Glomerular endothelial cell (primary cell): ENCODE measurements around the gene MSMO1. TPM values are rescaled to one million over a fixed set of nuclear protein-coding genes. Genes with fewer than 3 reads are reported as not detected.
"Not testable (repeated sequence)": the region's sequence is repeated elsewhere in the genome, so short reads cannot be mapped to it uniquely, and the experiment has no call there.

ENCODE experiments used
- DNase-seq: peaks from one replicate; pipeline ENCODE4 v3.0.0-alpha.2; 2011; ENCODE audit warnings: low read depth, low spot score; ENCODE audit errors: extremely low read depth
- total RNA-seq: library from RNA; depleted of rRNA; stranded (reverse); fragments of >200 nt; gene quantifications from 2 replicates; pipeline ENCODE4 v1.2.3, GENCODE V29; 2015

MSMO1 gene
- total RNA-seq, result 75.5 and 77.6 TPM in 2 replicates

DNA sequence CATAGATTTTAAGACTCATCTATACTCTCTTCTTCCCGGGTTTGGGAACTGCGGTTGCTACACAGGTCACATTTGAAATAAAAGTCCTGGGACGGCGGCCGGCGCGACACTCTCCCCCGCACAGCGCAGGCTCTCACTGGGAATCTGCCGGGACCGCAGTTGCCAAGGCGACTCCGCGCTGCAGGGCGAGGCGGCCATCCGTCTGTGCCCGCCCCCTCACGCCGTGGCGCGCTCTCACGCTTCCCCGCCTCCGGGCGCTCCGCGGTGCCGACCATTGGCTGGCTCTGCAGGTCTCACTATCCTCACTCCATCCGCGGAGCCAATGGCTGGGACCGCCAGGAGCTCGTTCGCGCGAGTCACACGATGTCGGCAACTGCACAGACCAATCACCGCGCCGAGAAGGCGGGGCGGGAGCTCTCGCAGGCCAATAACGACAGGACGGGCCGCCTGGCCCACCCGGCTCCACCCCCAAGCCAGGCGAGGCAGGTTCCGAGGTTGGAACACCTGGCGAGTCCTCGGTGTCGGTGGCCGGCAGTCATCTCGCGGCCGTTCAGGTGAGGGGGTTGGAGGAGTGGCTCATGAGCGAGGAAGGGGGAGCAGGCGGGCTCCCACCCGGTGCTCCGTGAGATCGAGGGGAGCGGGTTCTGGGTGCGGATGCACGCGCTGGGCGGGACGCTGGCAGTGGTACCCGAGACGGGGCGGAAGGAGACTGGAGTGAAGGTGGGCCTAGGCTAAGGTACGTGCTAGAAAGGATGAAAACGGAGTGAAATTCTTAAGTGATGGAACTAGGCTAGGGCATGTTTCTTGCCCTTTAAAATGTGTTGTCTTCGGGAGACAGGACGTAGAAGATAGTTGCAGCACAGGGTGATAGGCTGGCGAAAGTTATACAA lies at the start of gene MSMO1:
TSS of gene MSMO1 (plus strand) at position 459 of the 890 bp plus-strand sequence. CDS start 5,702 bp downstream, outside the sequence.
- peak; percentile 85 for DNase-seq

DNA sequence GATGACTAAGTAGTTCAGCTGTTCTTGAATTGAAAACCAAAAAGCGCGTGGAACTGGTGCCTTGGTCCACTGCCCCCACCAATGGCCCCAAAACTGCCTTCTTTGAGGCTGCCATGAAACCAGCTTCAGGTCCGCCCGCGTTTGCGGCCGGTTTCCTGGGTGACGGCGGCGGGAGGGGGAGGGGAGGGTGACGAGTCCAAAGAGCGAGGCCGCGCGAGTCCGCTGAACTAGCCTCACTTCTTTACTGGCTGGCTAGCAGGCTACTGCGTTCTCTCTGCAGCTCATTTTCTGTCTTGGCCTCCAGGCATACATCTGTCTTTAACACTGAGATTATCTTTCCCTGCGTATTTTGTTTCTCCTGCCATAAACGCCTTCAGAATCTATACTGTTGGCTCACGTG lies 47.9 kb upstream of the MSMO1 start:
- DNase-seq, result not testable (repeated sequence)

DNA sequence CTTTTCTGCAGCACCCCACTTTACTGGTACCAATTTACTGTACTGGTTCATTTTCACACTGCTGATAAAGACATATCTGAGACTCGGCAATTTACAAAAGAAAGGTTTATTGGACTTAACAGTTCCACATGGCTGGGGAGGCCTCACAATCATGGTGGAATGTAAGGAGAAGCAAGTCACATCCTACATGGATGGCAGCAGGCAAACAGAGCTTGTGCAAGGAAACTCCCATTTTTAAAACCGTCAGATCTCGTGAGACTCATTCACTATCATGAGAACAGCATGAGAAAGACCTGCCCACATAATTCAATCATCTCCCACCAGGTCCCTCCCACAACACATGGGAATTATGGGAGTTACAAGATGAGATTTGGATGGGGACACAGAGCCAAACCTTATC lies 42.8 kb upstream of the MSMO1 start:
- not testable (repeated sequence) for DNase-seq

DNA sequence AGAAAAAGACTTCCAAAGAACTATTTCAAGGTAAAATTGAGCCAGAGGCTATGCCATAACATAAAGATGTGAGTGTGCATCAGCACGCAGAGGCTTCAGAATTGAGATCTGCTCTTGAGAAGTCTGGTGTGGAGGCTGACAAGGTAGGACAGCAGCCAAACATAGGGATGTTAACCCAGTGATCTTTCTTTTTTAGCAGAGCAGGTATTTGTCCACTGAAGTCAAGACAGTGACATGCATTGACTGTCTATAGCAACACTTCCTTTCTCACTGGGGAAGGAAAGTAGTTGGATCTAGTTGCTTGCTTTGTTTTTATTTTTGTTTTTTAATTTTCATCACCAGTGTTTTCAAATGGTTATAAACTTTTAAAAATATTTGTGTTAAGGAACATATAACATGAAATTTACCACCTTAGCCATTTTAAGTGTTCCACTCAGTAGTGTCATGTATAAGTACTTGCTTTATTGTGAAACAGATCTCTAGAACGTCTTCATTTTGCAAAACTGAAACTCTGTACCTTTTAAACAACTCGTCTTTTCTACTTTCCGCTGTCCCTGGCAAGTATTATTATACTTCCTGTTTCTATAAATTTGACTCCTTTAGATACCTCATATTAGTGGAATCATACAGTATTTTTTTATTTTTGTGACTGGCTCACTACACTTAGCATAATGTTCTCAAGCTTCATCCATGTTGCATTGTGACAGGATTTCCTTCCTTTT lies 40.7 kb upstream of the MSMO1 start:
- not testable (repeated sequence) for DNase-seq

DNA sequence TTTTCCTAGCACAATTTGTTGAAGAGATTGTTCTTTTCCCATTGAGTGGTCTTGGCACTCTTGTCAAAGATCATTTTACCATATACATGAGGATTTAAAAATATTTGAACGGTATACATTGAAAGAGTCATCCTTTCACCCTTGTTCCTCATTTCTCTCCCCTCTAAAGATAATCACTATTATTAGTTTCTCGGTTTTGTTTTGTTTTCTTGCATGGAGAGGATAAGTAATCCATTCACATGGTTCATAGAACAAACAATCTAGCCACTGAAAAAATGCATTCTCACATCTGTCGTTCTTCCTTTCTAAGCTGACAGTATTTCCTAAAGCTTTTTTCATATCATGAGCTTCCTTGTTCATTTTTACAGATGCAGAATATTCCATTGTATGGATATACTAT lies 39.2 kb upstream of the MSMO1 start:
- DNase-seq, result no peak

DNA sequence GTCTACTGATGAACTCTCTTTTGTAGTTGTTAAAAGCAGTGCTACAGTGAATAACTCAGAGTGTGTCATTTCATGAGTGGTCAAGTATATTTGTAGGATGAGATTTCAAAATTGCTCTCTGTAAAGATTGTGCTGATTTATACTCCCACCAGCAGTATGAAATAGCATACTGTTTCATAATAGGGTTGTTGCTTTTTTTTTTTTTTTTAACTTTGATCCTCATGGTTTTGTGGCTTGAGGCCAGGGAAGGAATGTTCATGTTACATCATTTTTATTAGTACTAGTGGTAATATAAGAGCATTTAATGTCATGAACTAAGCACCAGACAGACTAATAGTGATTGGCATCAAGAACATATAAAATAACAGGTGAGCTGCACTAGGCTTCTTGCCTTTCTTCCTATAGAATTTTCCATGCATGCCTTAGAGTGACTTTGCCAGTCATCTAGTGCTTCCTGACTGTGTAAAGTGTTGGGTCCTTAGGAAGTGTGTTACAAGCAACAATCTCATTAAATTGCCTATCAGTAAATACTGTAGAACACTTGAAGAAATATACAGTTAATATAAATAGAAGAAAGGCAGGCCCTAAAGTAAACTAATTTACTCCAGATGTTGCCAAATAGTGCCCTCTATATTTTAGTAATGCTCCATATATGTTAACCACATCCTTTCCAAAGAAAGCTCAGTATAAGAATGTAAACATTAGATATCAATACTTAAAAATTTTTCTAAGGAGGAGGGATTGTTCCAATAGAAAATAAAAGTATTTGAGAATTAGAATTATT lies 38.6 kb upstream of the MSMO1 start:
- DNase-seq, result no peak

DNA sequence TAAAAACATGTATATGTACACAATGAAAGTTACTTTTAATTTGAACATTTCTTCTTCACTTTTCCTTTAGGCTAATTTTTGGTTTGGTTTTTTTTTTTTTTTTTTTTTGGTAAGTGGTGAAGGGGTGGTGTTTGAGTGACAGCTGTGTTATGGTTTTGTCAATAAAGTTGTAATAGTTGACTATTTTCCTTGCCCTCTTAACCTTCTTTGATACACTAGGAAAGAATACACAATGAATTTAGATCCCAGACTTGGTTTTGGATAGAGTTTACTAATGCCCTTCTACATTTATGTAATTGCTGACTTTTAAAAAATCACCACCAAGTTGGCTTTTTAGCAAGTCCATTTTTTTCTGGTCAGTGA lies 38.1 kb upstream of the MSMO1 start:
- no peak for DNase-seq

DNA sequence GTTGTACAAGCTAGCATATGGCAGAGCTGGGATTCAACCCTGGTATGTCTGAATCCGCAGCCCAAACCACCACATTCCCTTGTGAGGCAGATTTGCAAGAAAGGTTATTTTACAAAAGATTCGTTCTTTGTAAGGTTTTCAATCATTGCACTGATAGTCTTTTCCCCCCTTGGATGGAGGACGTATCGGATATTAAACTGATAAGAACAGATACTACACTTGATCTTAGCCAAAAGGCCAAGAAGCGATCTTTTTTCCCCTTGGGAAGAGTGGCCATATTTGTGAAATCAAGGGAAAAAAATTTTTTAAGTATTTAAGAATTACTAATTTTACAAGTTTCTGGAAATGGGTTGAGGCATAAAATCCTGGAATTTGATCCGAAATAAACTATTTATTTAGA lies 34.4 kb upstream of the MSMO1 start:
- no peak for DNase-seq

DNA sequence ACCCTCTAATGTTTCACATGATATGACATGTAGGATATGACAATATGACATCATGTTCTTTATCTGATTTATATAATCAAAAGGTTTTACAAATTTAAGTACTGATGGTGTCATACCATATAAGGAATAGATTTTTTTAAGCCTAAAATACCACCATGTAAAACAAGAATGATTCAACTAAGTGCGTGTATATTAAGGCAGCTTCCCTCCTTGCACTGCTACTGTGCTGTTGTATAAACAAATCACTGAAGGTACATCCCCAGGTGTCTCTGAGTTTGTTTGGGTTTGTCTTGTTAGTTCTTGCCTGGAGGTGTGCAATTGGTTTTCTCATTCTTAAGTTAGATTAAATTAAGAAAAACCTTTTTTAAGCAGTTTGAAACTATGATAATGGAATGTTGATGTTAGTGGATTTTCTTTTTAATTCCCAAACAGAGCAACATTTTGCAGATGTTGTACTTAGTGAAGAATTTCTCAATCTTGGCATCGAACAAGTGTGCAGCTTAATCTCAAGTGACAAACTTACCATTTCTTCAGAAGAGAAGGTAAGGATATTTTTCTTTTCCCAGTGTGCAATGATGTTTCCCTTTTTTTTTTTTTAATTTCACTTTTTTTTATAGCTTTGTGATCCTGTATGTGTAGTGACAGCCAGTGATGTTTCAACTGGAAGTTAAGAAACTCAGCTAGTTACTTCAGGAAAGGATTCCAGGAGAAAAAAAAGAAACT lies 33.4 kb upstream of the MSMO1 start:
- no peak for DNase-seq

DNA sequence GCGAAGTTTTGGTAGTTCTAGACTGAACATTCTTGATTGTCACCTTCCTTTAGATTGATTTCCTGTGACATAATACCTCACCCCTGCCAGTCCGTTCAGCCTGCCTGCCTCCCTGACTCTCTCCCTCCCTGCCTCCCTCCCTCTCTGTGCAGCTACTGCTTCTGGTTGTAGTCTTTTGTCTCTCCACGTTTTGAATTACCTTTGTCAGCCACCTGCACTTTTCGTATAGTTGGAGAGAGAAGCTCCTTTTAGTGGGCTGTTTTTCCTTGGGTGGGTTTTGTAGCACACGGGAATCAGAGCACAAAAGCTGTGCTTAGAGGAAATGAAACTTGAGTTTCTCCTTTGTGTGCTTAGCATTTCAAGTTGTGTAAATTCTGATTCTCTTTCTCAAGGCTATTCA lies 32.6 kb upstream of the MSMO1 start:
- no peak for DNase-seq

DNA sequence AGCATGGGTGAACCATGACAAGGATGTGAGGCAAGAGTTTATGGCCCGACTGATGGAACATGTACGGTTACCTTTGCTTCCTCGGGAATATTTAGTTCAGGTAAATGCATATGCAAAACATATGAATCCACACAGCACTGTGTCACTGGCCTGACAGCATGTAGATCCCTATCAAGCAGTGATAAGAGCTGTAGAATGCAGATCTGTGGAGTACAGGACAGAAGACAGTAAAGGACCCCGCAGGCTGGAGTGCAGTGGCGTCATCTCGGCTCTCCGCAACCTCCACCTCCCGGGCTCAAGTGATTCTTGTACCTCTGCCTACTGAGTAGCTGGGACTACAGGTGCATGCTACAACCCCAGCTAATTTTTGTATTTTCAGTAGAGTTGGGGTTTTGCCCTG lies 29.8 kb upstream of the MSMO1 start:
- DNase-seq, result no peak

DNA sequence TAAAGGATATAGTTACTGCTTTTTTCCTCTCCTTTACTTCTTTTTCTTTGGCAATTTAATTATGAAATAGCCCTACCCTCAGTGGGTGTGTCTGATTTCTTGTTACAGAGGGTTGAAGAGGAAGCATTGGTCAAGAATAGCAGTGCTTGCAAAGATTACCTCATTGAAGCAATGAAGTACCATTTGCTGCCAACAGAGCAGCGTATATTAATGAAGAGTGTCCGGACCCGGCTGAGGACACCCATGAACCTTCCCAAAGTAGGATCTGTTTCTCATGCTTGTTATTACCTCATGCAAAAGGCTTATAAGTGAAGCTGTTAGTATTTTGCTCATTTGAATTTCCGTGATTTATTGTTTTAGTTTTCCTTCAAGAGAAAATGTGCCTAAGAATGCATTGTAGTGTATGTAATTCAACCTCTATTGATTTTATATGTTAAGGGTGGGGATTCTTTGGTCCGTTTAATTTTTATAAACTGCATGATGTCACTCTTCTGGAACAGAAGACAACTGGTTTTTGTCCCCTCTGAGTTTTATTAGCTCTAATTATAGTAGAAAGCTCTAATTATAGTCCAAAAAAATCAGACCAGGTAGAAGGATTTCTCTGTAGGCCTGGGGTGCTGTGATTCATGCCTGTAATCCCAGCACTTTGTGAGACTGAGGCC lies 27.9 kb upstream of the MSMO1 start:
- DNase-seq, result no peak

DNA sequence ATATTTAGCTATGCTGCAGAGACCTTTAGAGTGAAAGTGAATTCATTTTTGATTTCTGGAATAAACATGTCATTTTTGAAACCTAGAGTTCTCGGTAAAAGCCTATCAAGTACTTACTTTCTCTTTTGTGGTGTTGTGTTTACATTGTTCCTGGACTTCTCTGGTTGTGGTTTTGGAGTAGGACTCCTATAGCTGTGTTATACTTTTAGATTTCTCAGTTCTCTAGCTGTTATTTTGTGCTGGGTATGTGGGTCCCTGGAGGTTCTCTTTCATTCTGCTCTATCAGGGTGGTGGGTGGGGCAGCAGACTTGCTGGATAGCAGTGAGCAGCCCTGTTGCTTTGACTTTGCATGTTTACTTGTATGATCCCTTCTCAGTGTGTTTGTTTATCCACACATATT lies 25.6 kb upstream of the MSMO1 start:
- DNase-seq, result no peak

DNA sequence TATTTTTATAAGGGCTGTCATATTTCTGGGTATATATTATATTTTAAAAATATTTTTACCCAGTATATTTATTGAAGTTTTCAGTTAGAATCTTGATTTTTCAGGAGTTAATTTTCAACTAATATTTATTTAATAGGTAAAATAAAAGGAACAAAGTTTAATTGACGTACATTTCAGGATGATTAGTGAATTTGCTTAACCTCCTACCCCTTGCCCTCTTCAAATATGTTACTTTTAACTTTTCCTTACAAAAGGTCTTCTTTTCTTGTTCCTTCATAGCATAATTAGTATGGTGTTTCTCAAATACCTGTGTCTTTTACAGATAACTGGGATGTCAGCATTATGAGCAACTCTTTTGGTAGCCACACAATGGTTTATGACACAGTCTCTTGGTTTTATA lies 24.8 kb upstream of the MSMO1 start:
- DNase-seq, result no peak

DNA sequence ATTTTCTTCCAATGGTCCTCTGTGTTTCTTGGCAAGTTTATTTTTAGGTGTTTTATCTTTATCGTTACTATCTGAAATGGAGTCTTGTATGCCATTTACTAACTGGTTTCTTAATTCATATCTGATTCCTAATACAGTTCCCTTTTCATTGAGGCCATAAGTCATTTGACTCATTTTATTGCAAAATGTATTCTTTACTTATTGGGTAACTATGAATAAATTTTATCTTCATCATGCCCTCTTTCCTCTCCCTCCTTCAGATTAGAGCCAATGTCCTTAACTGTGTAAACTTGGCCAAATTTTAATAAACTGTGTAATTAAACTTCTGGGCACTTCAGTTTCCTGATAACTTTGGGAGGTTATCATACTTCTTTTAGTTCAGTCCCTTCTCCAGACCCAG lies 19.3 kb upstream of the MSMO1 start:
- no peak for DNase-seq

DNA sequence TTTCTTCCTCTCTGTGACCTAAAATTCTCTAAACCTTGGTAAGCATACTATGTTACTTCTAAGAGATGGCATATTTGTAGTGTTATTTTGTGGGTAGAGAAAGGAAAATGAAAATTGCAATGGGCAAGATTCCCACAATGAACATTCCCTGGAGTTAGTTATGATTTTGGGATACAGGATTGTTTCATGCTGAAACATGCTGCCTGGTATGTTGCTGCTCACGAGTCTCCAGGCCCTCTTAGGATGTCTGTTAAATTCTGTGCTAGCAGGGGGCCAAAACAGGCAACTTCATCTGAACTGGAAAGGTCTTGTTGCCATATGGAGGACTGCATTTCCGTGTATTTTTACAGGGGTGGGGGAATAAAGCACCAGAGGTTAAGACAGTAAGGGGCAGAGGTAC lies 18.9 kb upstream of the MSMO1 start:
- DNase-seq, result no peak

DNA sequence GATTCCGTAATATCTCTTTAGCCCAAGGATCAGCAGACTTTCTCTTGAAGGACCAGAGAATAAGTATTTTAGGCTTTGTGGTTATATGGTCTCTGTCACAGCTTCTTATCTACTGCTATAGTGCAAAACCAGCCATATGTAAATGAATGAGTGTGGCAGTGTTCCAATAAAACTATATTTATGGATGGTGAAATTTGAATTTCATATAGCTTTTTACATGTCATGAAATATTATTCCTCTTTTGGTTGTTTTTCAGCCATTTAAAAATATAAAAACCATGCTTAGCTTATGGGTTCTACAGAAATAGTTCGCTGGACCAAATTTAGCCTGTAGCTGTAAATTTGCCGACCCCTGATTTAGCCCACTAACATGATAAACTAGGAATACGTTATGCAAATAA lies 18.0 kb upstream of the MSMO1 start:
- DNase-seq, result no peak

DNA sequence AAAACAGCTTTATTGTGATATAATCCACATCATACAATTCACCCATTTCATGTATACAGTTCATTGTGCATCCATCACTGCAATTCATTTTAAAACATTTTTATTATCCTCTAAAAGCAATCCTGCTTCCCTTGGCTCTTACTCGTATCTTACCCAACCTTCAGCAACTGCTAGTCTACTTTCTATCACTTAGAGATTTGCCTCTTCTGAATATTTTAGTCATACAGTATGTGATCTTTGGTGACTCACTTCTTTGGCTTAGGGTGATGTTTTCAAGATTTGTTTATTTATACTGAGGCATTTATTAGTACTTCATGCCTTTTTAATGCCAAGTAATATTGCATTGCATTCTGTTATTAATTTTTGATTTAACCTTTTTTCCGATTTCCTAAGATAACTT lies 15.0 kb upstream of the MSMO1 start:
- no peak for DNase-seq

DNA sequence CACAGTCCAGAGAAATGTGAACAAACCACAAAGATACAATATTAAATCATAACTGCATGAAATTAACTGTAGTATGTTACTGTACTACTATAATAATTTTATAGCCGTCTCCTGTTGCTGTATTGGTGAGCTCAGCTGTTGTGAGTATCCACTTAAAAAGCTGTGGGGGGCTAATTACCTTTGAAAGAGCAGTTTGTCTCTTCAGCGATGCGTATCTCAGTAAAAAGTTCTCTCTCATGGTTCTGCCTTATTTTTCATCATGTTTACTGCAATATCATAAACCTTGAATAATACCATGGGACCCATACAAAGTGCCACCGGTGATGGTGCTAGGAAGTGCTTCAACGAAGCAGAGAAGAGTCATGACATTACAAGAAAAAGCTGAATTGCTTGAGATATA lies 8.4 kb upstream of the MSMO1 start:
- DNase-seq, result no peak

DNA sequence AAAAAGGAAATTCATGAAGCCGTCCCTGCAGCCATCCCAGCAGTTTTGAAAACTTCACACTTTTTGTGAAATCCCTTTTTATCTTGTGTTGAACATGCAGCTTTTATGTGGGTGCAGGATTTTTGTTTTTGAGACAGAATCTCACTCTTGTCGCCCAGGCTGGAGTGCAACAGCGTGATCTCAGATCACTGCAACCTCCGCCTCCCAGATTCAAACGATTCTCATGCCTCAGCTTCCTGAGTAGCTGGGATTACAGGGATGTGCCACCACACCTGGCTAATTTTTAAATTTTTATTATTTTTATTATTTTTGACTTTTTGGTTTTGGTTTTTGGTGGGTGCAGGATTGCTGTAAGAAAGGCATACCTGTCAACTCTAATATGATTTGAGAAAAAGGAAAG lies 8.0 kb upstream of the MSMO1 start:
- no peak for DNase-seq
